PFSK-1 (cell line): Measurements from ENCODE around the gene CHM.

ENCODE experiments used
- POLR2AphosphoS5 ChIP-seq: IDR thresholded peaks from 2 replicates; pipeline ENCODE4 v1.6.1; 2012; ENCODE audit warnings: low read depth, mild to moderate bottlenecking, control low read depth, low read length, moderate library complexity
- SIN3A ChIP-seq: IDR thresholded peaks from 2 replicates; pipeline ENCODE4 v1.6.1; 2012; ENCODE audit warnings: mild to moderate bottlenecking, low read length, moderate library complexity, borderline replicate concordance; ENCODE audit not compliant: insufficient read depth
- TF ChIP-seq, protein P1 (sequence below), 2 experiments: IDR thresholded peaks; 2 replicates each; pipeline versions ENCODE4 v1.6.1 to v1.8.0; 2011 to 2012; ENCODE audit warnings: low read depth in 2 of 2, low read length in 2 of 2, control low read depth in 1 of 2, inconsistent platforms in 1 of 2, mild to moderate bottlenecking in 1 of 2, moderate library complexity in 1 of 2; ENCODE audit not compliant: insufficient read depth in 1 of 2

DNA sequence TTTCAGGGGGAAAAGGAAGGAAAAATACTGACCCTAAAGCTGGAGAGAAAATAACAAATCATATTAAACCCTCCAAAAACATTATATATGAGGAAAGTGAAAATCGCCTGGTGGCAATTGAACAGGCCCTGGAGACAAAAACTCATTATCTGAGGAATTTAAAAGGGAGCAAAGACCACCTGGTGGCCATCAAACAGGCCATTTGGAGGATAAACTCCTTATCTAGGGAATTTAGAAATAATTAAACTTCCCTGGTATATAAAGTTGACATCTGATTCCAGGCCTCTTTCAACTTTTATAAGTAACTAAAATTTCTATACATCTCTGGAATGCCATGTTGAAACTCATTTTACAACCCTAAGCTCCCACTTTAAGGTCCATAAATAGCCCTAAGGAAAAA lies 35.2 kb downstream of the CHM start:
- TF ChIP-seq POLR2AphosphoS5 (no peak), SIN3A (no peak)
- TF ChIP-seq, protein P1, sequence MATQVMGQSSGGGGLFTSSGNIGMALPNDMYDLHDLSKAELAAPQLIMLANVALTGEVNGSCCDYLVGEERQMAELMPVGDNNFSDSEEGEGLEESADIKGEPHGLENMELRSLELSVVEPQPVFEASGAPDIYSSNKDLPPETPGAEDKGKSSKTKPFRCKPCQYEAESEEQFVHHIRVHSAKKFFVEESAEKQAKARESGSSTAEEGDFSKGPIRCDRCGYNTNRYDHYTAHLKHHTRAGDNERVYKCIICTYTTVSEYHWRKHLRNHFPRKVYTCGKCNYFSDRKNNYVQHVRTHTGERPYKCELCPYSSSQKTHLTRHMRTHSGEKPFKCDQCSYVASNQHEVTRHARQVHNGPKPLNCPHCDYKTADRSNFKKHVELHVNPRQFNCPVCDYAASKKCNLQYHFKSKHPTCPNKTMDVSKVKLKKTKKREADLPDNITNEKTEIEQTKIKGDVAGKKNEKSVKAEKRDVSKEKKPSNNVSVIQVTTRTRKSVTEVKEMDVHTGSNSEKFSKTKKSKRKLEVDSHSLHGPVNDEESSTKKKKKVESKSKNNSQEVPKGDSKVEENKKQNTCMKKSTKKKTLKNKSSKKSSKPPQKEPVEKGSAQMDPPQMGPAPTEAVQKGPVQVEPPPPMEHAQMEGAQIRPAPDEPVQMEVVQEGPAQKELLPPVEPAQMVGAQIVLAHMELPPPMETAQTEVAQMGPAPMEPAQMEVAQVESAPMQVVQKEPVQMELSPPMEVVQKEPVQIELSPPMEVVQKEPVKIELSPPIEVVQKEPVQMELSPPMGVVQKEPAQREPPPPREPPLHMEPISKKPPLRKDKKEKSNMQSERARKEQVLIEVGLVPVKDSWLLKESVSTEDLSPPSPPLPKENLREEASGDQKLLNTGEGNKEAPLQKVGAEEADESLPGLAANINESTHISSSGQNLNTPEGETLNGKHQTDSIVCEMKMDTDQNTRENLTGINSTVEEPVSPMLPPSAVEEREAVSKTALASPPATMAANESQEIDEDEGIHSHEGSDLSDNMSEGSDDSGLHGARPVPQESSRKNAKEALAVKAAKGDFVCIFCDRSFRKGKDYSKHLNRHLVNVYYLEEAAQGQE (IDR thresholded peaks at IDR 0.05; ENCODE audit: insufficient read depth in 1 of 2, low read depth in 2 of 2, low read length in 2 of 2): no peak
